NT2/D1 (cell line): ENCODE measurements around the gene PLA2G4D.

Experiments
- YY1 ChIP-seq: IDR thresholded peaks from 2 replicates; pipeline ENCODE4 v1.6.1; 2011; ENCODE audit not compliant: insufficient read length, insufficient read depth
- ZNF274 ChIP-seq: IDR thresholded peaks from 2 replicates; pipeline ENCODE4 v1.6.1; 2011; ENCODE audit warnings: mild to moderate bottlenecking, low read depth, low read length

GRCh38 chr15:42035435-42035761 lies 59.0 kb downstream of the PLA2G4D start:
- TF ChIP-seq YY1 (no peak), ZNF274 (no peak)
